GM12878 (cell line): ENCODE measurements around the gene EHD4. TPM values are rescaled to one million over a fixed set of nuclear protein-coding genes. Genes with fewer than 3 reads are reported as not detected.
A peak's percentile ranks its signal among the peaks of the same experiment; 100 is the strongest.

Experiments
- BACH1 ChIP-seq: fragments of 450-650 bp; IDR thresholded peaks from 2 replicates; pipeline ENCODE4 v1.6.1; 2017; ENCODE audit warnings: mild to moderate bottlenecking, borderline replicate concordance
- BHLHE40 ChIP-seq, 2 experiments: fragments of 450-650 bp in 1 of 2; IDR thresholded peaks; 2 replicates each; pipeline ENCODE4 v1.6.1; 2011 to 2017; ENCODE audit warnings: low read depth in 2 of 2, borderline replicate concordance in 1 of 2, improper control_type of control experiment in 1 of 2, low read length in 1 of 2, mild to moderate bottlenecking in 1 of 2
- BRCA1 ChIP-seq: IDR thresholded peaks from 2 replicates; pipeline ENCODE4 v1.6.1; 2011; ENCODE audit warnings: low read depth, low read length, improper control_type of control experiment
- CBX5 ChIP-seq: sonication (generic); IDR thresholded peaks from 2 replicates; pipeline ENCODE4 v1.6.1; 2016; ENCODE audit warnings: low read depth, moderate library complexity, mild to moderate bottlenecking, inconsistent platforms
- CHD4 ChIP-seq: fragments of 200-600 bp; sonication (generic); IDR thresholded peaks from 2 replicates; pipeline ENCODE4 v1.6.1; 2016; ENCODE audit warnings: mild to moderate bottlenecking
- DPF2 ChIP-seq: fragments of 450-650 bp; IDR thresholded peaks from 2 replicates; pipeline ENCODE4 v1.6.1; 2017; ENCODE audit warnings: mild to moderate bottlenecking
- EED ChIP-seq: sonication (generic); IDR thresholded peaks from 2 replicates; pipeline ENCODE4 v1.6.1; 2016; ENCODE audit warnings: antibody characterized with exemption, low read depth
- EP300 ChIP-seq, 2 experiments: fragments of 150-350 bp in 1 of 2; IDR thresholded peaks; 2 replicates each; pipeline ENCODE4 v1.6.1; 2011 to 2012; ENCODE audit warnings: low read depth in 2 of 2, low read length in 2 of 2, borderline replicate concordance in 1 of 2, improper control_type of control experiment in 1 of 2, inconsistent platforms in 1 of 2; ENCODE audit not compliant: control insufficient read depth in 1 of 2
- JUNB ChIP-seq: IDR thresholded peaks from 2 replicates; pipeline ENCODE4 v1.6.1; 2016; ENCODE audit warnings: antibody characterized with exemption, mild to moderate bottlenecking
- MTA3 ChIP-seq: IDR thresholded peaks from 2 replicates; pipeline ENCODE4 v1.6.1; 2012; ENCODE audit warnings: low read length, inconsistent platforms, borderline replicate concordance
- NR2C2 ChIP-seq: IDR thresholded peaks from 2 replicates; pipeline ENCODE4 v1.6.1; 2011; ENCODE audit warnings: borderline replicate concordance, low read depth; ENCODE audit not compliant: control insufficient read depth, insufficient read length
- POU2F2 ChIP-seq: IDR thresholded peaks from 3 replicates; pipeline ENCODE4 v1.6.1; 2011; ENCODE audit warnings: low read depth, mild to moderate bottlenecking, low read length, borderline replicate concordance
- RAD21 ChIP-seq: IDR thresholded peaks from 2 replicates; pipeline ENCODE4 v1.6.1; 2011; ENCODE audit warnings: mild to moderate bottlenecking, low read depth, low read length, moderate library complexity; ENCODE audit not compliant: insufficient read depth
- polyA plus RNA-seq, 11 experiments: library from polyadenylated mRNA; depleted of rRNA in 4 of 11; unstranded in 6 of 11; stranded (reverse) in 5 of 11; fragments of >200 nt; fragmentation: Nextera tagmentation in 4 of 11; fragmentation: Illumina TruSeq in 1 of 11; extraction: Ambion mirVana in 4 of 11; extraction: Trizol in 1 of 11; gene quantifications; 1 replicate in 1 of 11; 2 replicates in 10 of 11; pipeline versions ENCODE4 v1.2.1 to v1.2.3, GENCODE V29; 2011 to 2016; ENCODE audit warnings: inconsistent platforms in 2 of 11, missing spikeins in 2 of 11, low read depth in 1 of 11
- total RNA-seq, 4 experiments: library from RNA; depleted of rRNA in 3 of 4; stranded (reverse); fragments of >200 nt in 3 of 4; fragmentation: Illumina TruSeq in 1 of 4; extraction: Trizol in 1 of 4; gene quantifications; 2 replicates each; pipeline versions ENCODE4 v1.2.1 to v1.2.3, GENCODE V29; 2013 to 2021
- TF ChIP-seq, protein P1 (sequence below): IDR thresholded peaks from 2 replicates; pipeline ENCODE4 v1.6.1; 2012; ENCODE audit warnings: low read depth, low read length, improper control_type of control experiment
- TF ChIP-seq, protein P2 (sequence below): fragments of 450-650 bp; IDR thresholded peaks from 2 replicates; pipeline ENCODE4 v1.6.1; 2018; ENCODE audit warnings: borderline replicate concordance, mild to moderate bottlenecking; ENCODE audit not compliant: partially characterized antibody
- TF ChIP-seq, protein P3 (sequence below): fragments of 450-650 bp; IDR thresholded peaks from 2 replicates; pipeline ENCODE4 v1.6.1; 2017; ENCODE audit warnings: mild to moderate bottlenecking, moderate library complexity
- TF ChIP-seq, protein P4 (sequence below): IDR thresholded peaks from 2 replicates; pipeline ENCODE4 v1.6.1; 2012; ENCODE audit warnings: low read depth, low read length, improper control_type of control experiment
- TF ChIP-seq, protein P5 (sequence below): fragments of 450-650 bp; IDR thresholded peaks from 2 replicates; pipeline ENCODE4 v1.6.1; 2018; ENCODE audit warnings: mild to moderate bottlenecking, low read depth, moderate library complexity; ENCODE audit not compliant: partially characterized antibody

EHD4 gene
- total and polyA plus RNA-seq, 10 of the 15 experiments (the other 5 are each of a cell fraction or from before 2014, with no cell fraction given): 4.2 to 62.9 (median 44.7) TPM

DNA sequence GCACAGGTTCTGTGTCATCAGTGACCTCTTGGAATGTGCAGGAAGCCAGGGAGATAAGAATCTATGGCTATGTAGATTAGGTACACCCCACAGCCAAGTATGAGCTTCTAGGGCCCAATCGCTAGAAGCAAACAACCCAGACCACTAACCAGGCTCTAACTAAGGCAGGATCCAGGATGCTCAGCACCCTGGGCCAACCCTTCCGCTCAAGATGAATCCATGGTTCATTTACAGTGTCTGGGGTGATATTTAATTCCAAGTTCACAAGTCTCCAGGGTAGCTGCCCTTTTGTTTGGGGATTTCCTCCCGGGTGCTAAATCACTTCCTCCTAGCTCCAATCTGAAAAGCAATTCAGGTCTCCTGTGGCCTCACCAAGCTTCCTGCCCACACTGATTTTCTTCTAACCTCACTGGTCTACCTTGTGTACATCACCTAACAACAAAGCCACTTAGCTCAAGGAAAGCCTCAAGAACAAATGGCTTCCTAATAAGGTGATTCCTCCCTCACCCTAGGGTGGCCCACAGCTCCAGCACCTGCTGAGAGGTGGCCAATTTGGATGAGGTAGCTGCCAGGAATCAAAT, 2.4 kb downstream of the EHD4 start (continued):
- peak; percentile 16; the same call in 1 of the 2 replicates for TF ChIP-seq DPF2
- TF ChIP-seq BACH1: 0 out of 2 replicates have a peak, but pooled peaks have one; percentile 15
- TF ChIP-seq NR2C2: no peak
- TF ChIP-seq JUNB: no peak
- TF ChIP-seq CBX5: no peak
- TF ChIP-seq, protein P1, sequence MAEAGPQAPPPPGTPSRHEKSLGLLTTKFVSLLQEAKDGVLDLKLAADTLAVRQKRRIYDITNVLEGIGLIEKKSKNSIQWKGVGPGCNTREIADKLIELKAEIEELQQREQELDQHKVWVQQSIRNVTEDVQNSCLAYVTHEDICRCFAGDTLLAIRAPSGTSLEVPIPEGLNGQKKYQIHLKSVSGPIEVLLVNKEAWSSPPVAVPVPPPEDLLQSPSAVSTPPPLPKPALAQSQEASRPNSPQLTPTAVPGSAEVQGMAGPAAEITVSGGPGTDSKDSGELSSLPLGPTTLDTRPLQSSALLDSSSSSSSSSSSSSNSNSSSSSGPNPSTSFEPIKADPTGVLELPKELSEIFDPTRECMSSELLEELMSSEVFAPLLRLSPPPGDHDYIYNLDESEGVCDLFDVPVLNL: no peak
- TF ChIP-seq, protein P2, sequence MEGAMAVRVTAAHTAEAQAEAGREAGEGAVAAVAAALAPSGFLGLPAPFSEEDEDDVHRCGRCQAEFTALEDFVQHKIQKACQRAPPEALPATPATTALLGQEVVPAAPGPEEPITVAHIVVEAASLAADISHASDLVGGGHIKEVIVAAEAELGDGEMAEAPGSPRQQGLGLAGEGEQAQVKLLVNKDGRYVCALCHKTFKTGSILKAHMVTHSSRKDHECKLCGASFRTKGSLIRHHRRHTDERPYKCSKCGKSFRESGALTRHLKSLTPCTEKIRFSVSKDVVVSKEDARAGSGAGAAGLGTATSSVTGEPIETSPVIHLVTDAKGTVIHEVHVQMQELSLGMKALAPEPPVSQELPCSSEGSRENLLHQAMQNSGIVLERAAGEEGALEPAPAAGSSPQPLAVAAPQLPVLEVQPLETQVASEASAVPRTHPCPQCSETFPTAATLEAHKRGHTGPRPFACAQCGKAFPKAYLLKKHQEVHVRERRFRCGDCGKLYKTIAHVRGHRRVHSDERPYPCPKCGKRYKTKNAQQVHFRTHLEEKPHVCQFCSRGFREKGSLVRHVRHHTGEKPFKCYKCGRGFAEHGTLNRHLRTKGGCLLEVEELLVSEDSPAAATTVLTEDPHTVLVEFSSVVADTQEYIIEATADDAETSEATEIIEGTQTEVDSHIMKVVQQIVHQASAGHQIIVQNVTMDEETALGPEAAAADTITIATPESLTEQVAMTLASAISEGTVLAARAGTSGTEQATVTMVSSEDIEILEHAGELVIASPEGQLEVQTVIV: no peak
- TF ChIP-seq BHLHE40 (IDR thresholded peaks at IDR 0.05; ENCODE audit: borderline replicate concordance in 1 of 2, low read depth in 2 of 2, low read length in 1 of 2): peak in 1 of 2 experiments; percentile 40; a peak in 1 of 4 replicates
- TF ChIP-seq CHD4: no peak
- TF ChIP-seq, protein P3, sequence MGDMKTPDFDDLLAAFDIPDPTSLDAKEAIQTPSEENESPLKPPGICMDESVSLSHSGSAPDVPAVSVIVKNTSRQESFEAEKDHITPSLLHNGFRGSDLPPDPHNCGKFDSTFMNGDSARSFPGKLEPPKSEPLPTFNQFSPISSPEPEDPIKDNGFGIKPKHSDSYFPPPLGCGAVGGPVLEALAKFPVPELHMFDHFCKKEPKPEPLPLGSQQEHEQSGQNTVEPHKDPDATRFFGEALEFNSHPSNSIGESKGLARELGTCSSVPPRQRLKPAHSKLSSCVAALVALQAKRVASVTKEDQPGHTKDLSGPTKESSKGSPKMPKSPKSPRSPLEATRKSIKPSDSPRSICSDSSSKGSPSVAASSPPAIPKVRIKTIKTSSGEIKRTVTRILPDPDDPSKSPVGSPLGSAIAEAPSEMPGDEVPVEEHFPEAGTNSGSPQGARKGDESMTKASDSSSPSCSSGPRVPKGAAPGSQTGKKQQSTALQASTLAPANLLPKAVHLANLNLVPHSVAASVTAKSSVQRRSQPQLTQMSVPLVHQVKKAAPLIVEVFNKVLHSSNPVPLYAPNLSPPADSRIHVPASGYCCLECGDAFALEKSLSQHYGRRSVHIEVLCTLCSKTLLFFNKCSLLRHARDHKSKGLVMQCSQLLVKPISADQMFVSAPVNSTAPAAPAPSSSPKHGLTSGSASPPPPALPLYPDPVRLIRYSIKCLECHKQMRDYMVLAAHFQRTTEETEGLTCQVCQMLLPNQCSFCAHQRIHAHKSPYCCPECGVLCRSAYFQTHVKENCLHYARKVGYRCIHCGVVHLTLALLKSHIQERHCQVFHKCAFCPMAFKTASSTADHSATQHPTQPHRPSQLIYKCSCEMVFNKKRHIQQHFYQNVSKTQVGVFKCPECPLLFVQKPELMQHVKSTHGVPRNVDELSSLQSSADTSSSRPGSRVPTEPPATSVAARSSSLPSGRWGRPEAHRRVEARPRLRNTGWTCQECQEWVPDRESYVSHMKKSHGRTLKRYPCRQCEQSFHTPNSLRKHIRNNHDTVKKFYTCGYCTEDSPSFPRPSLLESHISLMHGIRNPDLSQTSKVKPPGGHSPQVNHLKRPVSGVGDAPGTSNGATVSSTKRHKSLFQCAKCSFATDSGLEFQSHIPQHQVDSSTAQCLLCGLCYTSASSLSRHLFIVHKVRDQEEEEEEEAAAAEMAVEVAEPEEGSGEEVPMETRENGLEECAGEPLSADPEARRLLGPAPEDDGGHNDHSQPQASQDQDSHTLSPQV: no peak
- TF ChIP-seq RAD21: no peak
- TF ChIP-seq EED: peak; percentile 69; the same call in 1 of the 2 replicates
- TF ChIP-seq, protein P4, sequence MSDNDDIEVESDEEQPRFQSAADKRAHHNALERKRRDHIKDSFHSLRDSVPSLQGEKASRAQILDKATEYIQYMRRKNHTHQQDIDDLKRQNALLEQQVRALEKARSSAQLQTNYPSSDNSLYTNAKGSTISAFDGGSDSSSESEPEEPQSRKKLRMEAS: no peak
- TF ChIP-seq MTA3: no peak; the same call in 1 of the 2 replicates
- TF ChIP-seq EP300 (IDR thresholded peaks at IDR 0.05; ENCODE audit: borderline replicate concordance in 1 of 2, control insufficient read depth in 1 of 2, low read depth in 2 of 2, low read length in 2 of 2): peak; percentile 35 to 59; a peak in 2 of 4 replicates
- TF ChIP-seq, protein P5, sequence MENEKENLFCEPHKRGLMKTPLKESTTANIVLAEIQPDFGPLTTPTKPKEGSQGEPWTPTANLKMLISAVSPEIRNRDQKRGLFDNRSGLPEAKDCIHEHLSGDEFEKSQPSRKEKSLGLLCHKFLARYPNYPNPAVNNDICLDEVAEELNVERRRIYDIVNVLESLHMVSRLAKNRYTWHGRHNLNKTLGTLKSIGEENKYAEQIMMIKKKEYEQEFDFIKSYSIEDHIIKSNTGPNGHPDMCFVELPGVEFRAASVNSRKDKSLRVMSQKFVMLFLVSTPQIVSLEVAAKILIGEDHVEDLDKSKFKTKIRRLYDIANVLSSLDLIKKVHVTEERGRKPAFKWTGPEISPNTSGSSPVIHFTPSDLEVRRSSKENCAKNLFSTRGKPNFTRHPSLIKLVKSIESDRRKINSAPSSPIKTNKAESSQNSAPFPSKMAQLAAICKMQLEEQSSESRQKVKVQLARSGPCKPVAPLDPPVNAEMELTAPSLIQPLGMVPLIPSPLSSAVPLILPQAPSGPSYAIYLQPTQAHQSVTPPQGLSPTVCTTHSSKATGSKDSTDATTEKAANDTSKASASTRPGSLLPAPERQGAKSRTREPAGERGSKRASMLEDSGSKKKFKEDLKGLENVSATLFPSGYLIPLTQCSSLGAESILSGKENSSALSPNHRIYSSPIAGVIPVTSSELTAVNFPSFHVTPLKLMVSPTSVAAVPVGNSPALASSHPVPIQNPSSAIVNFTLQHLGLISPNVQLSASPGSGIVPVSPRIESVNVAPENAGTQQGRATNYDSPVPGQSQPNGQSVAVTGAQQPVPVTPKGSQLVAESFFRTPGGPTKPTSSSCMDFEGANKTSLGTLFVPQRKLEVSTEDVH: no peak
- no peak for TF ChIP-seq BRCA1
- TF ChIP-seq POU2F2: peak; percentile 81; the same call in 1 of the 3 replicates
